Measurements from ENCODE around the gene PDE2A.

- TF ChIP-seq, protein P1, sequence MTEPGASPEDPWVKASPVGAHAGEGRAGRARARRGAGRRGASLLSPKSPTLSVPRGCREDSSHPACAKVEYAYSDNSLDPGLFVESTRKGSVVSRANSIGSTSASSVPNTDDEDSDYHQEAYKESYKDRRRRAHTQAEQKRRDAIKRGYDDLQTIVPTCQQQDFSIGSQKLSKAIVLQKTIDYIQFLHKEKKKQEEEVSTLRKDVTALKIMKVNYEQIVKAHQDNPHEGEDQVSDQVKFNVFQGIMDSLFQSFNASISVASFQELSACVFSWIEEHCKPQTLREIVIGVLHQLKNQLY (CRISPR knock-in tag; IDR thresholded peaks at IDR 0.05) = no peak
- TF ChIP-seq ZNF423 (CRISPR knock-in tag; IDR thresholded peaks at IDR 0.05) (no peak), CTCF (IDR thresholded peaks at IDR 0.05) (no peak), JAZF1 (CRISPR knock-in tag; IDR thresholded peaks at IDR 0.05) (no peak)
- TF ChIP-seq, protein P2, sequence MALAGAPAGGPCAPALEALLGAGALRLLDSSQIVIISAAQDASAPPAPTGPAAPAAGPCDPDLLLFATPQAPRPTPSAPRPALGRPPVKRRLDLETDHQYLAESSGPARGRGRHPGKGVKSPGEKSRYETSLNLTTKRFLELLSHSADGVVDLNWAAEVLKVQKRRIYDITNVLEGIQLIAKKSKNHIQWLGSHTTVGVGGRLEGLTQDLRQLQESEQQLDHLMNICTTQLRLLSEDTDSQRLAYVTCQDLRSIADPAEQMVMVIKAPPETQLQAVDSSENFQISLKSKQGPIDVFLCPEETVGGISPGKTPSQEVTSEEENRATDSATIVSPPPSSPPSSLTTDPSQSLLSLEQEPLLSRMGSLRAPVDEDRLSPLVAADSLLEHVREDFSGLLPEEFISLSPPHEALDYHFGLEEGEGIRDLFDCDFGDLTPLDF (CRISPR knock-in tag; IDR thresholded peaks at IDR 0.05) = no peak
Observed at GRCh38 chr11:72537051-72537450, 137.2 kb downstream of the PDE2A start.

All from WTC11 (cell line).